ENCODE results near the gene TEX51.

Gene TEX51

DNA sequence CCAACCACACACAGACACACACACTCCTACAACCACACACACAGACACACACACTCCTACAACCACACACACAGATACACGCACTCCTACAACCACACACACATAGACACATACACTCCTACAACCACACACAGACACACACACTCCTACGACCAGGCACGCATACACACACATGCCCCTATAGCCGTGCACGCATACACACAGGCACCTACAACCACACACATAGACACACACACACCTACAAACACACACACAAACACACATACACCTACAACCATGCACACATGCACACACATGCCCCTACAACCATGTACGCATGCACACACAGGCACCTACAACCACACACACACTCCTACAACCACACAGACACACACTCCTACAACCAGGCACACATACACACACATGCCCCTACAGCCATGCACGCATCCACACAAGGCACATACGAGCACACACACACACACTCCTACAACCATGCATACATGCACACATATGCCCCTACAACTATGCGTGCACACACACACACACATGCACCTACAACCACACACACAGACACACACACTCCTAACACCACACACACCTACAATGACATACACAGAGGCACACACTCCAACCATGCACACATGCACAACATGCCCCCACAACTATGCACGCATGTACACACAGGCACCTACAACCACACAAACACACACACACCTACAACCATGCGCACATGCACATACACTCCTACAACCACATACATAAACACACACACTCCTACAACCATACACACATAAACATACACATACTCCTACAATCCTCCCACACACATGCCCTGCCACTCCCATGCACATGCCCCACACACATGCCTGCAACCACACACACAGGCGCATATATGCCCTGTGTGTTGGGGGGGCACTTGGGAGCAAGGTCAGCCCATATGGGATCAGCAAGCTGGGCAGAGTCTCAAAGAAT lies 19.1 kb upstream of the TEX51 start:
- DNase-seq (ENCODE audit: low read depth), result no peak

DNA sequence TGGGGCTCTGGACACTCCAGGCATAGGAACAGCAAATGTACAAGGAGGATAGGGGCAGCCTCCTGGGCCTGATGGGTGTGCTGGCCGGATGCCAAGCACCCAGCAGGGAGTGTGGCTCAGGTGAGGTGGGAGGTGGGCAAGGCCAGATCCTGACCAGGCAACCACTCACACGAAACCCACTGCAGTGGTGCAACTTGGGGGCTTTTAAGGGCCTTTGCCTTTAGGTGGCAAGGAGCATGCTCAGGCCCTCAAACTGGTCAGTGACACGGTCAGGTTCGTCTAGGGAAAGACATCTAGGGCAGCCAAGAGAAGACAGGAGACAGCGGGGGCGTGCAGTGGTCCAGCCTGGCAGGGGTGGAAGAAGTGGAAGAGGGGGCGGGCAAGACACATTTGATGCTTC lies 18.4 kb upstream of the TEX51 start:
- DNase-seq (ENCODE audit: low read depth), result no peak

DNA sequence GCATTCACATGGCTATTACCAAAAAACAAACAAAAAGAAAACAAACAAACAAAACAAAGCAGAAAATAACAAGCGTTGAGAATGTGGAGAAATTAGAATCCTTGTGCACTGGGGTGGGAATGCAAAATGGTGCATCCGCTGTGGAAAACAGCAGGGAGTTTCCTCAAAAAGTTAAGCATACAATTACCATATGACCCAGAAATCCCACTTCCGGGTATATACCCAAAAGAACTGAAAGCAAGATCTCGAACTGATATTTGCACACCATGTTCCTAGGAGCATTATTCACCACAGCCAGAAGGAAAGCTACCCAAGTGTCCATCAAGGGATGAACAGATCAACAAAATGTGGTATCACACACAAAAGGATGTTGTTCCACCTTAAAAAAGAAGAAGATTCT lies 17.9 kb upstream of the TEX51 start:
- no peak for DNase-seq (ENCODE audit: low read depth)

DNA sequence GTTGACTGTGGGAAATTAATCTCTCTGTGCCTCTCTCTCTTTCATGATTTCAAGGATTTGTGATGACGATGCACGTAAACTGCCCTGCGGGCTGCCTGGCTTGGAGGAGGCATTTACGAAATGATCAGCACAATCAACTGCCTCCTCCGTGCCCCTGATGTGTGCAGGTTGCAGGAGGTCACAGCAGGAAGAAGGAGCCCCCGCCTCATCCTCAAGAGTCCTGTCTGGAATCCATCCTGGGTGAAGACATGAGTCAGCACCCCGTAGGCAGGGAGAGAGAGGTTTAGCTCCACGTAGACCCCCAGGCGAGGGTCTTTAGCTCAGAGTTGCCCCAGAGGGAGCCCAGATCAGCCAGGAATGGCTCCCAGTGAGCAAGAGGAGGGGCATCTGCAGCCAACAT lies 17.1 kb upstream of the TEX51 start:
- no peak for DNase-seq (ENCODE audit: low read depth)

DNA sequence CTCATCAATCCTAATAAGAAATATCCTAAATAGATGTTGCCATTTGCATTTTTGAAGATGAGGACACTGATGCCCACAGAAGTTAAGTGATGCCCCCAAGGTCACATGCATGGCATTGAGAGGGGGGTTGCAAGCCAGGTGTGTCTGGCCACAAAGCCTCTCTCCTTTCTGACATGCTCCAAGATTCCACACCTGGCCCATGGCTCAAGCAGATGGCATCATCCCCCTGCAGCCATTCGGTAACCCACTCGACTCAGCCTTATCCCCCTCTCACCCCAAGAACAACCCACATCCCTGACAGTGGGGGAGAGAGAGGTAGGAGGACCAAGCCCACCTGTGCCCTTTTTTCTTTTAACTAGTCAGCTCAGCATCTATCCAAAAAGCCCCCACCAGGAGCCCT lies 16.5 kb upstream of the TEX51 start:
- no peak for DNase-seq (ENCODE audit: low read depth)

DNA sequence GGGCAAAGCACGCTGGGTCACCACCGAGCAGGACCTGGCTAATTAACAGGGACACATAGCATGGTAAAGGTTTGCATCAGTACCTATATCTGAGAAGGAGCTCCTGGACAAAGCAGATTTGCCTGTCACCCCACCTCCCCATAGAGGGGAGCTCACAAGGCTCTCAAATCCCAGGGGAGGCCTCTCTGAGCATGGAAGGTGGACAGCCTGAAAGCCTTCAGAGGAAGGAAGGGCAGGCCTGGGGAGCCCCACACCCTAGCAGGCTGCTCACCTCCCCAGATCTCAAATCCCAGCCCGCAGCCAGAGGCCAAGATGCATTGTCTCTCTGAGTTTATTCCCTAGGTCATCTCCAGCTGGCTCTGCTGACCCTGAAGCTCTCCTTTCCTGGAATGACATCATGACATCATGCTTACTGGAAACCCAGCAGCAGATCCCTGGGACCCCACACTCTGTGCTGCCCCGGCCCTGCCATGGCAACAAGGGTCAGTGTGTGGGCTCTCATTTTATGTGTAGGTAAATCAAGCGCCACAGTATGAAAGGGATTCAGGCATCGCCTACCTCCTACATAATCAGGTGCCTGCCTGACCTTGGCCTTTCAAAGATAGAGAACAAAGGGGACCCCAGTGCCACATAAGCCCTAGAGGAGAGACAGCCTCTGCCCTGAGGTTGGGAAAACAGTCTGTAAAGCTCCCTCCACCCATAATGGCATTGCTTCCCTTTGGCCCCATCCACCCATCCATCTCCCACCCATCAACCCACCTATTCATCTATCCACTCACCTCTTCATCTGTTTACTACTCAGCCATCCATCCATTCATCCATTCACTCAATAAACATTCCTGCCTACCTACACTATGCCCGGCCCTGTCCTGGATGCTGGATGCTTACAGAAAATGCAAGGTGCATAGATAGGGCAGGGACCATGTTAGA lies 15.7 kb upstream of the TEX51 start:
- no peak for DNase-seq (ENCODE audit: low read depth)

DNA sequence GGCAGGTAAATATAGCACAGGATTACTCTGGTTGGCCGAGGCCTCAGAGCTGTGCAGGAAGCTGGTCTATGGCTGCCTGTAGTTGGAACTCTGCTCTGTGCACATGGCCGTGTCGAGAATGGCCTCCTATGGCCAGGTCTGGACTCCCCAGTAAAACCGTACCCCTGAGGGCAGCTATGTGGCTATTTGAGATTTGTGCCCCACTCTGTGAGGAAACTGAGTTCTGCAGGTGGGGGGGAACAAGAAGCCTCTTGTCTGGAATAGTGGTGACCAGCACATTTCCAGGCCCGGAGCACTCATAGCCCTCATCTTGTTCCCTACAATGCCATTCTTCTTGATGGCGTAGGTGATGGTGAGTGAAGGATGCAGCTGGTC lies 15.0 kb upstream of the TEX51 start:
- no peak for DNase-seq (ENCODE audit: low read depth)

DNA sequence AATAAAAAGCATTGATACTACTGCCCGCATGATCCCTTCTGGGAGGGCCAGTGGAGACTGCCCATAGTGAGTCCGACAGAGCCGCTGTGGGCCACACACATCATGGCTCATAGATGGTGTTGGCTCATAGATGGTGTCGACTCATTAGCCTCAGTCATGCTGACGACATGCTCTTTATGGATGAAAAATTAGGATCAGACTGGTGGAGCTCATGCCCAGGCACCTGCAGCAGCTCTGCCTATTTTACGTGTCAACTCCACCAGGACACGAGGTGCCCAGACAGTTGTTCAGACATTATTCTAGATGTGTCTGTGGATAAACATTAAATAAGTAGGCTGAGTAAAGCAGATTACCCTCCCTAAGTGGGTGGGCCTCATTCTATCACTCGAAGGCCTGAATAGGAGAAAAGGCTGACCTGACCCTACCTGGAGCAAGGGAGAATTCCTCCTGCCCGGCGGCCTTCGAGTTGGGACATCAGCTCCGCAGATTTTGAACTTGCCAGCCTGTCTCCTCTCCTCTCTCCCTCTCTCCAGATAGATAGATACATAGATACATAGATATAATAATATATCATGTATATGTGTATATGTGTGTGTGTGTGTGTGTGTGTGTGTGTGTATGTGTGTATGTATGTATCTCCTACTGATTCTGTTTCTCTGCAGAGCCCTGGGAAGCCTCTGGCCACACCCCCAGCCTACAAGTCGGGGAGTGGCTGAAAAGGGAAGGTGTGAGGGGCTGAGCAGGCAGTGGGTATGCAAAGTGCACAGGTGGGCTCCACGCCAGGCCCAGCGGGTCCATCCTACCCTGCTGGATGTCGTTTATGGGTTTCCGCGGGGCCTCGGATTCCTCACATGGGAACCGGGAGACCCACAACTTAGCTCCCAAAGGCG lies 13.6 kb upstream of the TEX51 start:
- DNase-seq (ENCODE audit: low read depth), result no peak

DNA sequence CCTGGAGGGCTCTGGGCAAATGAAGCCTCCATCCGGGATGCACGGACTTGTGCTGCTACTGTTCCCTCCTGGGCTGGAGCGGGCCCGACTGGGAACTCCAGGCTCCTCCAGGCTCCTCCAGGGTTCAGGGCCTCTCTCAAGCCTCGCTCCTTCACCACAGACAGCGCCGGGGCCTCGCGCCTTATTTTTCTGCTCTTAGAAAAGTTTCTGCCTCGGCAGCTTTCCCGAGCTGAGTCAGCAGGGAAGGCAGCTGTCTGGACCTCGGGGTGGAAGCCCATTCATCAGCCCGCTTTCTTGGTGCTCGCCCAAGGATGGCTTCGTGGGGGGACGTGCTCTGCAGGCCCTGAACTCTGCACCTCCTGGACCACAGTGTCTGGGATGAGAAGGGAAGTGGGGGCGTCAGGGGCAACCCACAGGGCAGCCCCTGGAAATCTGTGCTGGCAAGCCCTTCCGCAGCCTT lies 12.9 kb upstream of the TEX51 start:
- no peak for DNase-seq (ENCODE audit: low read depth)

DNA sequence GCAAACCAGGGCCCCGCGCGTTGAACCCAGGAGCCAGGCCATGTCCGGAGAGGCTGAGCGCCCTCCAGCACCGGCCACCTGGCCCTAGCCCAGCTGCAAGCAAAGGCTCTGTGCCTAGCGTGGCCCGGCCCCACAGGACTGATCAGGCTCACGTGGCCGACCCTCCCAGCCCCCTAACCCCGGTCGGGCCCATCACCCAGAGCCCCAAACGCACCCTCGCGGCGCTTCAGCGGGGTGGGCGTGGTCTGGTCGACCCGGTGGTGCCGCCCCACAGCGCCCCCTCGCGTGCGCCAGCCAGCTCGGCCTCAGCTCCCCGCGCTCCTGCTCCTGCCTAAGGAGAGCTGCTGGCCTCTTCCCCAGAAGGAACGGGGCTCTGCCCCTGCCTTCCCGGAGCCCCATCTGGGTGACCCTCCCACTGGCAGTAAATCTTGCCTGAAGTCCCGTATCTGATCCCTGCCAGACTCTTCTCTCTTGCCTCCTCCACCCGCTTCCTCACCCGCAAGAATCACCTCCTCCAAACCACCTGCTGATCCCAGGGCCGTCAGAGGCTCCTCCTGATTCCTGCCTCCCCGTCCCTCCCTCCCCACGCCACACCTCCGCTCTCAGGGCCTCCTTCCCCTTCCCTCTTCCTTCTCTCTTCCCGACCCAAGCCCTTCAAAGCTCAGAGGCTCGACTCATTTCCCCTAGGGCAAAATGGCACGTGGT lies 12.3 kb upstream of the TEX51 start:
- no peak for DNase-seq (ENCODE audit: low read depth)

DNA sequence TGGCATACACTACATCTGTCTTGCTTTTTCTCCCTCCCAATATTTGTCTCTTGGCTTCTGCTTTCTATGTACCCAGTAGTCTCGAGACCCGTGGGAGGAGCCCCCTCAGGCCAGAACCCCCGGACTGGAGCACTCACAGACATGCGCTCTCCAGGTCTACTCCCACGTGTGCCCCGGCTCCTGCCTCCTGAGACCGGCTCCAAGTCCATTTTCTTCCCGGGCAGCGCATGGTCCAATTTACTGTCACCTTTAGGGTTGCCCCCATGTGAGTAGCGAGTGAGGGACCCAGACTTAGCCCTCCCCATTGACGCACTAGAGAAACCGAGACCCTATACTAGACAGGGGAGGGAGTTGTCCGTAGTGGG lies 11.8 kb upstream of the TEX51 start:
- DNase-seq (ENCODE audit: low read depth), result no peak

DNA sequence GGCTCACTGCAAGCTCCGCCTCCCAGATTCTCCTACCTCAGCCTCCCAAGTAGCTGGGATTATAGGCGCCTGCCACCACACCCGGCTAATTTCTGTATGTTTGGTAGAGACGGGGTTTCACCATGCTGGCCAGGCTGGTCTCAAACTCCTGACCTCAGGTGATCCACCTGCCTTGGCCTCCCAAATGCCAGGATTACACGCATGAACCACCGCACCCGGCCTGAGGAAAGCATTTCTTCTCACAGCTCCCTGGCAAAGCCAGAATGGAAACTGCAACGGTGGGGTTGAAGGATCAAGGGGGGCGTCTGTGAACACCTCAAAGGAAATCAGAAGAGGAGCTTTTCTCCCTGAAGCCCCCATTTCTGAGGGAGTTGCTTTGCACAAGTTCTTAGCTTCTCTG lies 11.2 kb upstream of the TEX51 start:
- DNase-seq (ENCODE audit: low read depth), result no peak

DNA sequence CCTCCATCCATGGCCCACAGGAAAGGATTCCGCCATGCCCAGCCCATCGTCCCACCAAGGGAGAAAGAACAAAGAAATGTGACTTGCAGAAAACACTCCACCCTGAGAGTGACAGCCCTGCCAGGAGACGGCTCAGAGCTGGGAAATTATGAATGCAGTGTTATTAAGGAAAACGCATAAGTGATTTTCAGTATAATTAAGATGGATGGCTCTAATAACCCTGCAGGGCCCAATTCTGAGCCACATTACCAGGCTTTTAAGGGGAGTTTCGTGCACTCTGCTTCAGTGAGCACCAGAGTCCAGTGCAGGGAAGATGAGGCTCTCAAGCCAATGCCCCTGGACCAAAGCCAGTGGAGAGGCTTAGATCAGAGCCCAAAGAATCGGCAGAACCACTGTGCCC lies 10.6 kb upstream of the TEX51 start:
- DNase-seq (ENCODE audit: low read depth), result no peak

DNA sequence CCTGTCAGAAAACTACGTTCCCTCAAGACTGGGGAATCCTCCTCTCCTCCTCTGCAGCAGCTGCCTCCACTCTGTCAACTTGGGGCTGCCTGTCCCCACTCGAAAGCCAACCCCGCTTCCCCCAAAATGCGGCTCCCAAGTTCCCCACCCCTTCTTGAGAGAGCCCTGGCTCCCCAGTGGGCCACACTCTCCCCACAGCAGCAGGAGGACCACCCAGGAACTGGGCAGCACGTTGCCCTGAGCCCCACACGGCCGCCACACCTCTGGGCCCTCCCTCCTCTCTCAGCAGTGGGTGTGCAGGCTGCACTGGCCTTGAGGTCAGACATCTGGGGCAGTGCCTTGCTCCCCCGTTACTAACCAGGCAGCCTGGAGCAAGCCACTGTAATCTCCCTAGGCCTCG lies 9.6 kb upstream of the TEX51 start:
- no peak for DNase-seq (ENCODE audit: low read depth)

DNA sequence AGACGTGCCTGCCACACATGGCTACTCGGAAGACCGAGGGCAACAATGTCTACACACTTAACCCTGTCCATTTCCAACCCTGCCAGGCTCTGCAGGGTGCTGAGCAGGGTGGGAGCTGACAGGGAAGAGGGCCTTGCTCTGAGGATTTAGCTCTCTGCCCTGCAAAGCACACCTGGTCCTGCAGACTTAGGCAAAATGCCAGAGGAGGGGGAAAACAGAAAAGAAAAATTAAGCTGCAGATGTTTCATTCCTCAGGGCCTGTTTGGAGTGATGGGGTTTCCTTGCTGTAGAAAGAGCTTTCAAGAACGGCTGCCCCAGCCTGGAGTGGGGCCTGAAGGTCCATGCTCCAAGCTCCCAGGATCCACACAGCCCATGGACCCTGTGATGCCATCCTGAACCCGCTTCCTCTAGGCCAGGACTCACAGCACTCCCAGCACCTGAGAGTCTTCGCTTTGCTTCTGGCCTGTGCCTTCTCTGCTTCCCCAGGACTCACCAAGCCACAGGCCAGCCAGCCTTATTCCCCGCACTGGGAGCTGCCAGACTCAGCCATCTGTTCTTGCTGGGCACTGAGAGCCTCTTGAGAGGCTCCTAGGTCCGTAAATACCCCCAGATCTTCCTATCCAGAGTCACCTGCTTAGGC lies 9.1 kb upstream of the TEX51 start:
- no peak for DNase-seq (ENCODE audit: low read depth)

DNA sequence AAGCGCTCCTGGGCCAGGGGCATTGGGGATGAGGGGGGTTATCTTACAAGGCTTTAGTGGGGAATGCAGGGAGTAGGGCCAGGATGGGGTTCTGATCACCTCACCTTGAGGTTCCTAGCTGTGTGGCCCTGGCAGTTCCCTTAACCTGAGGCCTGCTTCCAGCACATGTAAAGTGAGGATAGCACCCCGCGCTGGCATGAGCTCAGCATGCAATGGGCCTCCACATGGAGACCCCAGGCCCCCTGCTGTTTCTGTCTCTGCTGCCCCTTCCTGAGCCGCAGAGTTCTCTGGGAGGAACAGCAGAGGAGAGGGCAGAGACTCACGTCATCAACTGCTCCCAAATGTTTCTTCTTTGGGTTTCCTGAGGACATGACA lies 8.6 kb upstream of the TEX51 start:
- DNase-seq (ENCODE audit: low read depth), result no peak

DNA sequence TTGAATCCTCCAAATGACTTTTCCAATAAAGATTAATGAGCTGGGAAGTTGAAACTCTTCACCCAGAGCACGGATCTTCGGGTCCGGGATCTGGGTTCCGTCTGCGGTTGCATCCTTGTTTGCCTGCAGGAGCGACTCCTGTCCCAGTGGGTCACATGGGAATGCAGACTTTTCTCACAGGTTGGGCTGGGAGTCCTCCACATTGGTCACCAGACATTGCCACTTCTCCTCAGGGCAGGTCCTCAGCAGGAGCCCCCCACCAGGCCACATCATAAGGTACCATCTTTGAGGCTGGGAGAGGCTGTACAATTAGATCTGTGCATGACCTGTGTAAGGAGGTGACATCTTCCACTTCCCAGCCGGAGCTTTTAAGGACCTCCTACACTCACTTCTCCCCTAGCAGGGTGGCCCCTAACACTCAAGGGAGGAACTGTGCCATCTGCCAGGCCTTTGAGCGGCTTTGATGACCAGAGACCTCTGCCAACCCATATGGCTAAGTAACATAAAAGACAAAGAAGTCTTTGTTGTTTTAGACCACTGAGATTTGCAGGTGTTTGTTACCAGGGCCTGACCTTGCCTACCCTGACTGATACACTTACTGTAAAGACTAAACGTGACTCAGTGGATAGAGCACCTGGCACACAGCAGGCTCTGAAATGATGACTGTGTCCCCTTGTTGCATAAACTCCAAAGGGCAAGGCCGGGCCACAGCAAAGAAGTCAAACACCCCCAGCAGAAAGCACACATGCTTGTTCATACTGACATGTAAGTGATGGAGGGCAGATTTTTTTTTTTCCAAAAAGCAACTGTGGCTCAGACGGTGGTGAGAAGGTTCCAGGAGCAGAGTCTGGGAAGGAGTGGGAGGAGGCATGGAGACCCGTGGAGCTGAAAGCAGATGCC lies 7.9 kb upstream of the TEX51 start:
- no peak for DNase-seq (ENCODE audit: low read depth)

DNA sequence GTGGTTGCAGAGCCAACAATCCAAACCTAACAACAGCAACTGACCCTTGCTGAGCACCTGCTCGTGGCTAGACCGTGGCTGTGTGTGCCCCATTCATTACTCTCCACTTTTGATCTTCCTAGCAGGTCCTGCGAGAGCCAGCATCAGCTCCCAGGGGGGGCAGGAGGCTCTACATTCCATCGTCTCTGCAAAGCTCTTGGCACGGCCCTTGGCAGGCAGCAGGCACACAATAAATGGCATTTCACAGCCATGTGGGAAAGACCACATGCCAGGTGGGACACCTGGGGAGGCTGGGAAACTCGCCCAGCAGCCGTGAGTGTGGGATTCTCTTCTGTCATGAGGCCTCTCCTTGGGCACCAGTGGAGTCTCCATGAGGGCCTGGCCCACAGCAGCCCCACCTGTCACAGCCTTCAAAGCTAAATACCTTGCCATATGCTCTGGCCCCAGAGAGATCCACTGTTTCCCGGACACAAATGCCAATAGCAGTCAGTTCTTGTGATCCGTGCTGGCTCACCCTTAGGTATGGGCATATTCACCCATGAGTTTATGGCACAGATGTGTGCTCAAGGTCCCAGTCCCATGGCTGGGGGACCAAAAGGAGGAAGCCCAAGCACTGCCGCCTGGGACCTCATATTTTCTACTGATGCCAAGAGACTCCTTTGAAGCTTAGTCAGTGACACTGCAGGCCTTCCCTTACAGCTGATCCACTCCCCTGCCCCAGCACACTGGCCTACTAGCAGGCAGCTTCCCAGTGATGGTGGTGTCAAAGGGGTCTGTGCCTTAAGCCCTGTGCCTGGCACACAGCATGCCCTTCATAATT lies 6.8 kb upstream of the TEX51 start:
- DNase-seq (ENCODE audit: low read depth), result no peak

DNA sequence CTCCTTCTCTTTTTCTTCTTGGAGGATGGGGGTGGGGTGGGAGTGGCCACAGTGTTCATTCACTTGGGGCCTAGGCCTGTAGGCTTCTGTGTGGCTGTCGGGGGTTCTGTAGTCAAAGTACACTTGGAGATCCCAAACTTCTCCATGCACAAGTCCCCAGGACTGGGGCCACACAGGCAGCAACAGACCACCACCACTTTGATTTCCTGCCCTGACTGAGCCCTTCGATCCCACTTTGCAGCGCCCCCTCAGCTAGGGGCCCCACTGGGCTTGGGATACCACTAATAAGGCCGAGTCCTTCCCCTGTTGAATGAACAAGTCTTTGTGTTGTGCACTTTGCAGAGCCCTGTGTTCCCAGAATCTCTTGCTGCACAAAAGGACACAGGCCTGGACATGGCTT lies 5.5 kb upstream of the TEX51 start:
- DNase-seq (ENCODE audit: low read depth), result no peak
